Activated naive CD4-positive, alpha-beta T cell (primary cell): ENCODE results near the gene GP1BB.

Experiments used
- DNase-seq, 4 experiments: peaks; one replicate each; lab custom pipeline; 2025; lab: John Stamatoyannopoulos, UW

GP1BB gene

GRCh38 chr22:19742160-19743066, 19.1 kb downstream of the GP1BB start:
- DNase-seq, result no peak

GRCh38 chr22:19743081-19743480, 19.7 kb downstream of the GP1BB start:
- no peak for DNase-seq

GRCh38 chr22:19743651-19744050, 20.3 kb downstream of the GP1BB start:
- no peak for DNase-seq

DNA sequence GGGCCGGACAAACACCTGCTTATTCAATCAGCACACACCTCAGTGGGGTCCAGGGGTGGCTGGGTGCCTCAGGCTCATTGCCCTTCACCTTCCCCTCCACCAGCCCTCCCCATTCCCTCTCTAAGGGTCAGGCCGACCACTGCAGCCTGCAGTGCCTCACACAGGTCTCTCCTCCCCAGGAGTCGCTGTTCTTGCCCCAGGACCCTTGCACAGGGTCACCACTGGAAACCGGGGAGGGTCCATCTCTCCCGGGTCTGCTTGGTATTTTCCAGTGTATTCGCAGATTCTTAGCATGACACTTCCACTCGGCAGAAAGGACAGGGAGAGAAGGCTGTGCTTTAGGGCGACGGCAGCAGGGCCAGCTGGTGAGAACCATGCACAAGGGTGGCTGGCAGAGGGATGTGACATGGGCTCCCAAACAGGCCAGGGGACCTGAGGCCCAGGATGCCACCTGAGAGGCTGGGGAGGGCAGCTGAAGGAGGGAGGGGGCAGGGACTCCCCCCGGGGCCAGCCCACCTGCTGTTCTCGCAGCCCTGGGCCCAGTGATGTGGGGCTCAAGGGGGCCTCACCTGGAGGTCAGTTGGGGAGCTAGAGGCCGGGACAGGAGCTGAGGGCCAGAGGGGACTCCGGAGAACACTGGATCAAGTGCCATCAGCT, 21.1 kb downstream of the GP1BB start:
- no peak for DNase-seq

GRCh38 chr22:19745155-19746101, 22.1 kb downstream of the GP1BB start:
- no peak for DNase-seq

DNA sequence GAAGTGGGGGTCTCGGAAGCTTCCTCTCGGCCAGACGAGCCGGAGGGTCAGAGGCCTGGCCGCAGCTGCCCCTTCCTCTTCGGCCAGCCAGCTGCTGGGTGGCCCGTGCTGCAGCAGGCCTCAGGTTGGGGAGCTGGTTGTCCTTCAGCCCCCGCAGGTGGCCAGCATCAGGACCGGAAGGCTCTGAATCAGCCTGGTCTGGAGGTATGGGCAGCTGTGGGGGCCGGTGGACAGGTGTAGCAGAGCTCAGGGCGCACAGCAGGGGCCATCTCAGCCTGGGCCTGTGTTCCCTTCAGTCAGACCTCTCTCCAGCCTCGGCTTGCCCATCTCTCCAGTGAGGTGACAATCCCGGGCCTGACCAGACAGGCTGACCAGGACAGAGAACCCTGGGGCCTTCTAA, 23.4 kb downstream of the GP1BB start:
- DNase-seq, result no peak

GRCh38 chr22:19747551-19747950, 24.2 kb downstream of the GP1BB start:
- DNase-seq, result no peak

- DNase-seq, result no peak
Observed at GRCh38 chr22:19748139-19748538, 24.8 kb downstream of the GP1BB start.

- no peak for DNase-seq
Observed at GRCh38 chr22:19748991-19749664, 25.8 kb downstream of the GP1BB start.

DNA sequence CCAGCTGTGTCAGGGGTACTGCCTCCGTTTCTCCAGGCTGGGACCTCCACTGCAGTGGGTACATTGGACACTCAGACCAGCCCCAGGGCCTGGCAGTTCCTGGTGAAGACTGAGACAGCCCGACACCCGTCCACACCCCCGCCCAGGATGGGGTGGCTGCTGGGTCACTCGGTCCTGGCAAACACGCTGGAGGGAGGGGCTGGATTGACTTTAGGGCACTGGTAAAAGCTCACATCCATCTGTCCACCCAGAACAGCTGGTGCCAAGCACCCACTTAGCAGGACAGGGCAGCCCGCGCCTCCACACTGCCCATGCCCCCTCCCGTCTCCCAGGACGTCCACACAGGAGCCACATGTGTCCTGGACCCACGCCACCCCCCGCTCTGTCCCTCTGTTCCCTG, 26.5 kb downstream of the GP1BB start:
- DNase-seq, result no peak

- DNase-seq, result no peak
Observed at GRCh38 chr22:19750507-19751490, 27.5 kb downstream of the GP1BB start.

GRCh38 chr22:19751497-19752245, 28.3 kb downstream of the GP1BB start:
- DNase-seq, result no peak

- DNase-seq, result no peak
Observed at GRCh38 chr22:19753090-19753842, 29.9 kb downstream of the GP1BB start.

GRCh38 chr22:19753996-19754700, 30.8 kb downstream of the GP1BB start:
- no peak for DNase-seq

- DNase-seq, result no peak
Observed at GRCh38 chr22:19754701-19755144, 31.4 kb downstream of the GP1BB start.

GRCh38 chr22:19755145-19755710, 31.9 kb downstream of the GP1BB start:
- DNase-seq, result no peak

- DNase-seq, result no peak
Observed at GRCh38 chr22:19755722-19756287, 32.5 kb downstream of the GP1BB start.
